Body of pancreas (tissue), 4 donors: ENCODE data around the gene CDC37.

ENCODE experiments used
- POLR2A ChIP-seq, 3 donors: fragments of 450-650 bp; IDR thresholded peaks; one replicate each; pipeline ENCODE4 v1.6.1; 2016; ENCODE audit warnings: antibody characterized with exemption in 3 of 3, mild to moderate bottlenecking in 2 of 3
- TF ChIP-seq, protein P1 (sequence below), 7 experiments: fragments of 450-650 bp in 4 of 7; fragments of 200-600 bp in 3 of 7; sonication (generic) in 3 of 7; IDR thresholded peaks; one replicate each; pipeline ENCODE4 v1.5.1; 2016 to 2019; ENCODE audit warnings: antibody characterized with exemption in 7 of 7

DNA sequence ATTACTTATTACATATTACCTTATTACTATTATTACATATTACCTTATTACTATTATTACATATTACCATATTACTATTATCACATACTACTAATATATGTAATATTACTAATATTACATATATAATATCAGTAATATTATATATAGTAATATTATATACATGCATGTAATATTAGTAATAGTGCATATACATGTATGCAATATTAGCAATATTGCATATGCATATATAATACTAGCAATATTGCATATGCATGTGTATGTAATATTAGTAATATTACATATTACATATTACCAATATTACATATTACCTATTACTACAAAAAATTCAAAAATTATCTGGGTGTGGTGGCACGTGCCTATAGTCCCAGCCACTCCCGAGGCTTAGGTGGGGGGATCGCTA lies 39.4 kb upstream of the CDC37 start:
- no peak for TF ChIP-seq POLR2A (IDR thresholded peaks at IDR 0.05)
- TF ChIP-seq, protein P1, sequence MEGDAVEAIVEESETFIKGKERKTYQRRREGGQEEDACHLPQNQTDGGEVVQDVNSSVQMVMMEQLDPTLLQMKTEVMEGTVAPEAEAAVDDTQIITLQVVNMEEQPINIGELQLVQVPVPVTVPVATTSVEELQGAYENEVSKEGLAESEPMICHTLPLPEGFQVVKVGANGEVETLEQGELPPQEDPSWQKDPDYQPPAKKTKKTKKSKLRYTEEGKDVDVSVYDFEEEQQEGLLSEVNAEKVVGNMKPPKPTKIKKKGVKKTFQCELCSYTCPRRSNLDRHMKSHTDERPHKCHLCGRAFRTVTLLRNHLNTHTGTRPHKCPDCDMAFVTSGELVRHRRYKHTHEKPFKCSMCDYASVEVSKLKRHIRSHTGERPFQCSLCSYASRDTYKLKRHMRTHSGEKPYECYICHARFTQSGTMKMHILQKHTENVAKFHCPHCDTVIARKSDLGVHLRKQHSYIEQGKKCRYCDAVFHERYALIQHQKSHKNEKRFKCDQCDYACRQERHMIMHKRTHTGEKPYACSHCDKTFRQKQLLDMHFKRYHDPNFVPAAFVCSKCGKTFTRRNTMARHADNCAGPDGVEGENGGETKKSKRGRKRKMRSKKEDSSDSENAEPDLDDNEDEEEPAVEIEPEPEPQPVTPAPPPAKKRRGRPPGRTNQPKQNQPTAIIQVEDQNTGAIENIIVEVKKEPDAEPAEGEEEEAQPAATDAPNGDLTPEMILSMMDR (IDR thresholded peaks at IDR 0.05): no peak
